Ectodermal cell (in vitro differentiated cells): Measurements from ENCODE around the gene ATXN7L1.

ENCODE experiments used
- H3K27ac ChIP-seq: 2 replicates; pipeline ENCODE4 v1.7.0; 2013; ENCODE audit warnings: mild to moderate bottlenecking, low read depth, low read length; ENCODE audit not compliant: insufficient read depth, poor library complexity, severe bottlenecking
- H3K27me3 ChIP-seq: 2 replicates; pipeline ENCODE4 v1.7.0; 2013; ENCODE audit warnings: mild to moderate bottlenecking, low read length; ENCODE audit not compliant: insufficient read depth, control insufficient read depth, poor library complexity, severe bottlenecking
- H3K36me3 ChIP-seq: one replicate; pipeline ENCODE4 v1.7.0; 2013; ENCODE audit warnings: low read length; ENCODE audit not compliant: control insufficient read depth, insufficient read depth
- H3K4me1 ChIP-seq: one replicate; pipeline ENCODE4 v1.7.0; 2013; ENCODE audit warnings: low read length; ENCODE audit not compliant: control insufficient read depth, insufficient read depth
- H3K4me3 ChIP-seq: 2 replicates; pipeline ENCODE4 v1.7.0; 2013; ENCODE audit warnings: low read depth, low read length, control low read depth; ENCODE audit not compliant: insufficient read depth
- H3K9me3 ChIP-seq: 2 replicates; pipeline ENCODE4 v1.7.0; 2013; ENCODE audit warnings: mild to moderate bottlenecking, low read length, moderate library complexity; ENCODE audit not compliant: control insufficient read depth
- WGBS, 2 experiments: methylation state at CpG; one replicate each; pipeline ENCODE4 v1.1.7; 2013; ENCODE audit warnings: missing lambda C conversion rate in 2 of 2; 5-methylcytosine and 5-hydroxymethylcytosine counted together

The ATXN7L1 gene

GRCh38 chr7:105640956-105641810 lies 235.2 kb downstream of the ATXN7L1 start:
- H3K9me3 ChIP-seq: no peaks in the 10 kb centered on the region
- no peak overlapping the region for H3K27ac ChIP-seq
- no peak overlapping the region for H3K4me3 ChIP-seq

GRCh38 chr7:105639667-105640493 lies 236.5 kb downstream of the ATXN7L1 start:
- Histone ChIP-seq H3K9me3 (no peaks in the 10 kb centered on the region), H3K27me3 (peaks cover 16% of the 10 kb centered on the region), H3K4me3 (no peak overlapping the region), H3K4me1 (peaks cover 41% of the 10 kb centered on the region), H3K36me3 (no peaks in the 10 kb centered on the region), H3K27ac (peak overlapping the region; percentile 70)
- WGBS, 2 experiments: 23 to 28% methylated on average over 19 of the region's 19 CpGs

More at GRCh38 chr7:105640956-105641810, 235.2 kb downstream of the ATXN7L1 start:
- 92 to 93% methylated on average over 15 to 16 of the region's 16 CpGs for WGBS, 2 experiments
- H3K4me1 ChIP-seq: peaks cover 41% of the 10 kb centered on the region
- H3K27me3 ChIP-seq: peaks cover 16% of the 10 kb centered on the region
- H3K36me3 ChIP-seq: no peaks in the 10 kb centered on the region

- WGBS, 2 experiments: 1% methylated on average over 24 of the region's 24 CpGs
- Histone ChIP-seq H3K4me3 (peak overlapping the region; percentile 28), H3K36me3 (no peaks in the 10 kb centered on the region), H3K4me1 (peaks cover 38% of the 10 kb centered on the region), H3K27me3 (peaks cover 16% of the 10 kb centered on the region), H3K9me3 (no peaks in the 10 kb centered on the region), H3K27ac (peak overlapping the region; percentile 70)
Measured at GRCh38 chr7:105638902-105639495, 237.4 kb downstream of the ATXN7L1 start.

GRCh38 chr7:105638334-105638733 lies 238.1 kb downstream of the ATXN7L1 start:
- peak overlapping the region; percentile 28 for H3K4me3 ChIP-seq
- peaks cover 33% of the 10 kb centered on the region for H3K4me1 ChIP-seq
- H3K9me3 ChIP-seq: no peaks in the 10 kb centered on the region
- H3K27ac ChIP-seq: no peak overlapping the region
- H3K36me3 ChIP-seq: no peaks in the 10 kb centered on the region
- peaks cover 16% of the 10 kb centered on the region for H3K27me3 ChIP-seq
- WGBS, 2 experiments: 7 to 9% methylated on average over 8 of the region's 8 CpGs

- peaks cover 3% of the 10 kb centered on the region for H3K36me3 ChIP-seq
- H3K27me3 ChIP-seq: peaks cover 12% of the 10 kb centered on the region
- H3K4me1 ChIP-seq: peaks cover 27% of the 10 kb centered on the region
- no peaks in the 10 kb centered on the region for H3K9me3 ChIP-seq
- WGBS, 2 experiments: 81 to 86% methylated on average over 8 of the region's 8 CpGs
- no peak overlapping the region for H3K27ac ChIP-seq
- no peak overlapping the region for H3K4me3 ChIP-seq
Measured at GRCh38 chr7:105637755-105638154, 238.6 kb downstream of the ATXN7L1 start.

GRCh38 chr7:105636982-105637381 lies 239.4 kb downstream of the ATXN7L1 start:
- no peaks in the 10 kb centered on the region for H3K9me3 ChIP-seq
- H3K27me3 ChIP-seq: peaks cover 10% of the 10 kb centered on the region
- peaks cover 26% of the 10 kb centered on the region for H3K4me1 ChIP-seq
- WGBS, 2 experiments: 88 to 89% methylated on average over 8 of the region's 8 CpGs
- H3K36me3 ChIP-seq: peaks cover 3% of the 10 kb centered on the region
- no peak overlapping the region for H3K27ac ChIP-seq
- H3K4me3 ChIP-seq: no peak overlapping the region

GRCh38 chr7:105635197-105635596 lies 241.2 kb downstream of the ATXN7L1 start:
- no peaks in the 10 kb centered on the region for H3K9me3 ChIP-seq
- WGBS, 2 experiments: 80% methylated on average over 6 of the region's 6 CpGs
- H3K36me3 ChIP-seq: peaks cover 3% of the 10 kb centered on the region
- H3K27ac ChIP-seq: no peak overlapping the region
- peaks cover 22% of the 10 kb centered on the region for H3K4me1 ChIP-seq
- H3K27me3 ChIP-seq: peaks cover 2% of the 10 kb centered on the region
- no peak overlapping the region for H3K4me3 ChIP-seq

- H3K36me3 ChIP-seq: peaks cover 3% of the 10 kb centered on the region
- H3K27me3 ChIP-seq: no peaks in the 10 kb centered on the region
- H3K27ac ChIP-seq: no peak overlapping the region
- H3K4me1 ChIP-seq: no peaks in the 10 kb centered on the region
- no peak overlapping the region for H3K4me3 ChIP-seq
- H3K9me3 ChIP-seq: no peaks in the 10 kb centered on the region
- 80 to 89% methylated on average over 1 to 2 of the region's 2 CpGs for WGBS, 2 experiments
Measured at GRCh38 chr7:105625986-105626385, 250.4 kb downstream of the ATXN7L1 start.

GRCh38 chr7:105623906-105624305 lies 252.5 kb downstream of the ATXN7L1 start:
- no peaks in the 10 kb centered on the region for H3K4me1 ChIP-seq
- H3K4me3 ChIP-seq: no peak overlapping the region
- 96 to 98% methylated on average over 15 of the region's 15 CpGs for WGBS, 2 experiments
- H3K36me3 ChIP-seq: peaks cover 3% of the 10 kb centered on the region
- no peaks in the 10 kb centered on the region for H3K27me3 ChIP-seq
- no peaks in the 10 kb centered on the region for H3K9me3 ChIP-seq
- H3K27ac ChIP-seq: no peak overlapping the region

GRCh38 chr7:105623378-105623777 lies 253.0 kb downstream of the ATXN7L1 start:
- peaks cover 3% of the 10 kb centered on the region for H3K36me3 ChIP-seq
- 95 to 97% methylated on average over 5 of the region's 5 CpGs for WGBS, 2 experiments
- H3K27ac ChIP-seq: no peak overlapping the region
- no peaks in the 10 kb centered on the region for H3K4me1 ChIP-seq
- no peaks in the 10 kb centered on the region for H3K27me3 ChIP-seq
- no peak overlapping the region for H3K4me3 ChIP-seq
- H3K9me3 ChIP-seq: no peaks in the 10 kb centered on the region
